ENCODE data around the gene CAT.

CAT gene

GRCh38 chr11:34495724-34496377 is 57.1 kb downstream of the CAT start:
- no peak for DNase-seq (ENCODE audit: low spot score)

- DNase-seq (ENCODE audit: low spot score), result no peak
Measured at GRCh38 chr11:34499719-34500500, 61.2 kb downstream of the CAT start.

GRCh38 chr11:34501500-34501899 is 62.8 kb downstream of the CAT start:
- DNase-seq (ENCODE audit: low spot score), result no peak

GRCh38 chr11:34501949-34502348 is 63.2 kb downstream of the CAT start:
- DNase-seq (ENCODE audit: low spot score), result no peak

- no peak for DNase-seq (ENCODE audit: low spot score)
Measured at GRCh38 chr11:34502949-34503348, 64.2 kb downstream of the CAT start.

- DNase-seq (ENCODE audit: low spot score), result no peak
Measured at GRCh38 chr11:34505874-34506273, 67.1 kb downstream of the CAT start.

- no peak for DNase-seq (ENCODE audit: low spot score)
Measured at GRCh38 chr11:34507156-34507555, 68.4 kb downstream of the CAT start.

- no peak for DNase-seq (ENCODE audit: low spot score)
Measured at GRCh38 chr11:34507610-34508009, 68.9 kb downstream of the CAT start.

GRCh38 chr11:34508524-34508923 is 69.8 kb downstream of the CAT start:
- no peak for DNase-seq (ENCODE audit: low spot score)

GRCh38 chr11:34509336-34509876 is 70.7 kb downstream of the CAT start:
- no peak for DNase-seq (ENCODE audit: low spot score)

- no peak for DNase-seq (ENCODE audit: low spot score)
Measured at GRCh38 chr11:34510218-34510617, 71.5 kb downstream of the CAT start.

GRCh38 chr11:34510673-34511072 is 71.9 kb downstream of the CAT start:
- no peak for DNase-seq (ENCODE audit: low spot score)

- peak; percentile 84 for DNase-seq (ENCODE audit: low spot score)
Measured at GRCh38 chr11:34512840-34513681, 74.3 kb downstream of the CAT start.

- DNase-seq (ENCODE audit: low spot score), result no peak
Measured at GRCh38 chr11:34513682-34514449, 75.1 kb downstream of the CAT start, which contains the start of gene ELF5. Gene ELF5, minus strand, starts transcription at chr11:34513794. Its CDS starts 8,045 bp downstream, at chr11:34505749.

- DNase-seq (ENCODE audit: low spot score), result no peak
Measured at GRCh38 chr11:34514597-34514996, 75.9 kb downstream of the CAT start.

- no peak for DNase-seq (ENCODE audit: low spot score)
Measured at GRCh38 chr11:34516247-34517040, 77.7 kb downstream of the CAT start.

- no peak for DNase-seq (ENCODE audit: low spot score)
Measured at GRCh38 chr11:34519595-34520235, 81.0 kb downstream of the CAT start.

- no peak for DNase-seq (ENCODE audit: low spot score)
Measured at GRCh38 chr11:34521265-34521664, 82.5 kb downstream of the CAT start.

Measured in D341Med (cell line).